H9 (cell line): Measurements from ENCODE around the gene UGT1A6. TPM values are rescaled to one million over a fixed set of nuclear protein-coding genes. Genes with fewer than 3 reads are reported as not detected.

Experiments
- DNase-seq: peaks from one replicate; pipeline ENCODE4 v3.0.0-alpha.2; 2017
- H2AFZ ChIP-seq: one replicate; pipeline ENCODE4 v1.6.1; 2013; ENCODE audit warnings: mild to moderate bottlenecking, low read length, control low read depth, moderate library complexity
- H2AK5ac ChIP-seq: 2 replicates; pipeline ENCODE4 v1.6.1; 2013; ENCODE audit warnings: low read length, control low read depth, mixed read lengths; ENCODE audit not compliant: insufficient read length
- H2BK120ac ChIP-seq: one replicate; pipeline ENCODE4 v1.6.1; 2013; ENCODE audit warnings: low read depth, mild to moderate bottlenecking, low read length, control low read depth, inconsistent platforms; ENCODE audit not compliant: poor library complexity, severe bottlenecking
- H2BK12ac ChIP-seq: 2 replicates; pipeline ENCODE4 v1.6.1; 2013; ENCODE audit warnings: low read length, control low read depth, mixed read lengths, low read depth; ENCODE audit not compliant: insufficient read length
- H2BK15ac ChIP-seq: 2 replicates; pipeline ENCODE4 v1.6.1; 2013; ENCODE audit warnings: low read depth, low read length, control low read depth
- H2BK20ac ChIP-seq: one replicate; pipeline ENCODE4 v1.6.1; 2013; ENCODE audit warnings: low read depth, mild to moderate bottlenecking, low read length, control low read depth, inconsistent platforms; ENCODE audit not compliant: poor library complexity, severe bottlenecking
- H2BK5ac ChIP-seq: 2 replicates; pipeline ENCODE4 v1.6.1; 2013; ENCODE audit warnings: low read length, control low read depth, mixed read lengths; ENCODE audit not compliant: insufficient read length
- H3K14ac ChIP-seq: 2 replicates; pipeline ENCODE4 v1.6.1; 2013; ENCODE audit warnings: low read length, control low read depth; ENCODE audit not compliant: insufficient read depth
- H3K18ac ChIP-seq: 2 replicates; pipeline ENCODE4 v1.6.1; 2013; ENCODE audit warnings: low read depth, mild to moderate bottlenecking, mixed read lengths, low read length, control low read depth; ENCODE audit not compliant: insufficient read length
- H3K23ac ChIP-seq: 2 replicates; pipeline ENCODE4 v1.6.1; 2013; ENCODE audit warnings: low read length, control low read depth, mixed read lengths, low read depth; ENCODE audit not compliant: insufficient read length
- H3K23me2 ChIP-seq: 2 replicates; pipeline ENCODE4 v1.6.1; 2013; ENCODE audit warnings: low read depth, mild to moderate bottlenecking, mixed read lengths, low read length, control low read depth; ENCODE audit not compliant: insufficient read length, poor library complexity, severe bottlenecking
- H3K27ac ChIP-seq: 2 replicates; pipeline ENCODE4 v1.5.1; 2013; ENCODE audit warnings: low read length, control low read depth, mixed read lengths, low read depth; ENCODE audit not compliant: insufficient read length
- H3K27me3 ChIP-seq: 2 replicates; pipeline ENCODE4 v1.6.1; 2013; ENCODE audit warnings: low read length, control low read depth, inconsistent platforms; ENCODE audit not compliant: insufficient read depth
- H3K4ac ChIP-seq: 2 replicates; pipeline ENCODE4 v1.6.1; 2013; ENCODE audit warnings: low read depth, mild to moderate bottlenecking, control low read depth, inconsistent platforms, low read length, moderate library complexity
- H3K4me1 ChIP-seq: 2 replicates; pipeline ENCODE4 v1.6.1; 2013; ENCODE audit warnings: low read length, control low read depth, inconsistent platforms; ENCODE audit not compliant: insufficient read depth
- H3K4me2 ChIP-seq: 2 replicates; pipeline ENCODE4 v1.6.1; 2013; ENCODE audit warnings: low read length, control low read depth, mixed read lengths; ENCODE audit not compliant: insufficient read length, insufficient read depth
- H3K56ac ChIP-seq: 2 replicates; pipeline ENCODE4 v1.6.1; 2013; ENCODE audit warnings: low read depth, mild to moderate bottlenecking, mixed read lengths, low read length, control low read depth; ENCODE audit not compliant: insufficient read length
- H3K79me1 ChIP-seq: 2 replicates; pipeline ENCODE4 v1.6.1; 2013; ENCODE audit warnings: low read depth, mild to moderate bottlenecking, moderate library complexity, low read length, control low read depth, inconsistent platforms; ENCODE audit not compliant: insufficient read depth, poor library complexity, severe bottlenecking
- H3K79me2 ChIP-seq: 2 replicates; pipeline ENCODE4 v1.6.1; 2013; ENCODE audit warnings: low read length, control low read depth, inconsistent platforms; ENCODE audit not compliant: insufficient read depth
- H3K9ac ChIP-seq: 2 replicates; pipeline ENCODE4 v1.6.1; 2013; ENCODE audit warnings: low read length, control low read depth, mixed read lengths; ENCODE audit not compliant: insufficient read length; ENCODE audit errors: extremely low read depth
- H3K9me3 ChIP-seq: one replicate; pipeline ENCODE4 v1.6.1; 2013; ENCODE audit warnings: low read depth, low read length, inconsistent platforms; ENCODE audit not compliant: control insufficient read depth
- H3T11ph ChIP-seq: one replicate; pipeline ENCODE4 v1.6.1; 2013; ENCODE audit warnings: mild to moderate bottlenecking, low read length, control low read depth, inconsistent platforms
- H4K20me1 ChIP-seq: one replicate; pipeline ENCODE4 v1.6.1; 2013; ENCODE audit not compliant: control insufficient read depth, insufficient read length, insufficient read depth
- H4K5ac ChIP-seq: 2 replicates; pipeline ENCODE4 v1.6.1; 2013; ENCODE audit warnings: low read depth, mild to moderate bottlenecking, mixed read lengths, low read length, control low read depth; ENCODE audit not compliant: insufficient read length
- H4K8ac ChIP-seq: replicated peaks from 2 replicates; pipeline ENCODE4 v1.6.1; 2013; ENCODE audit warnings: low read length, control low read depth, mixed read lengths, low read depth; ENCODE audit not compliant: insufficient read length
- H4K91ac ChIP-seq: 2 replicates; pipeline ENCODE4 v1.6.1; 2013; ENCODE audit warnings: low read depth, mild to moderate bottlenecking, moderate library complexity, mixed read lengths, low read length, control low read depth; ENCODE audit not compliant: insufficient read length
- H3K27ac Mint-ChIP-seq, 3 experiments: 2 replicates in 2 of 3; 3 replicates in 1 of 3; pipeline ENCODE4 v1.8.0; 2020 to 2021; ENCODE audit warnings: mixed read lengths in 3 of 3, mild to moderate bottlenecking in 1 of 3, moderate library complexity in 1 of 3
- H3K27me3 Mint-ChIP-seq: 2 replicates; pipeline ENCODE4 v1.8.0; 2021; ENCODE audit warnings: low read depth, mild to moderate bottlenecking, moderate library complexity, mixed read lengths
- H3K36me3 Mint-ChIP-seq, 3 experiments: 2 replicates in 2 of 3; 3 replicates in 1 of 3; pipeline ENCODE4 v1.8.0; 2020 to 2021; ENCODE audit warnings: low read depth in 3 of 3, mixed read lengths in 3 of 3; ENCODE audit not compliant: insufficient read depth in 1 of 3
- H3K4me1 Mint-ChIP-seq, 2 experiments: 2 replicates each; pipeline ENCODE4 v1.8.0; 2020; ENCODE audit warnings: mixed read lengths in 2 of 2
- H3K4me3 Mint-ChIP-seq, 2 experiments: 2 replicates in 1 of 2; 3 replicates in 1 of 2; pipeline ENCODE4 v1.8.0; 2020 to 2021; ENCODE audit warnings: mild to moderate bottlenecking in 2 of 2, mixed read lengths in 2 of 2, moderate library complexity in 1 of 2
- H3K9me3 Mint-ChIP-seq, 2 experiments: 2 replicates in 1 of 2; 3 replicates in 1 of 2; pipeline ENCODE4 v1.8.0; 2020; ENCODE audit warnings: mild to moderate bottlenecking in 2 of 2, mixed read lengths in 2 of 2, moderate library complexity in 1 of 2
- CTCF ChIP-seq: fragments of 200-600 bp; sonication (generic); conservative IDR thresholded peaks from 3 replicates; pipeline ENCODE4 v1.8.0; 2021; ENCODE audit warnings: antibody characterized with exemption, mild to moderate bottlenecking
- WGBS: extraction: QIAGEN DNeasy Blood & Tissue Kit; methylation state at CpG from one replicate; pipeline ENCODE4 v1.1.7; 2013; ENCODE audit warnings: missing lambda C conversion rate, low lambda C conversion rate, mixed read lengths; ENCODE audit not compliant: insufficient read length; ENCODE audit errors: extremely low coverage; 5-methylcytosine and 5-hydroxymethylcytosine counted together
- total RNA-seq: library from RNA; stranded (reverse); gene quantifications from 2 replicates; pipeline ENCODE4 v1.2.1, GENCODE V29; 2021

The UGT1A6 gene
- total RNA-seq, 1 experiment from 2014 or later, result not detected

GRCh38 chr2:233816771-233817170 lies 124.1 kb downstream of the UGT1A6 start:
- Histone ChIP-seq H3K9ac (no peak overlapping the region), H3K23ac (no peak overlapping the region), H4K91ac (no peak overlapping the region), H2BK12ac (no peak overlapping the region), H3K79me1 (no peaks in the 10 kb centered on the region), H3K18ac (no peak overlapping the region), H4K20me1 (no peaks in the 10 kb centered on the region), H3K4me1 (no peaks in the 10 kb centered on the region), H3T11ph (no peak overlapping the region), H2AFZ (no peak overlapping the region), H3K27ac (no peak overlapping the region), H2BK20ac (no peak overlapping the region), H3K9me3 (no peaks in the 10 kb centered on the region), H2BK5ac (no peak overlapping the region), H4K8ac (no peak overlapping the region), H3K4ac (no peak overlapping the region), H2BK15ac (no peak overlapping the region), H2BK120ac (no peak overlapping the region), H2AK5ac (no peak overlapping the region), H3K79me2 (no peaks in the 10 kb centered on the region), H4K5ac (no peak overlapping the region), H3K14ac (no peak overlapping the region), H3K4me2 (no peak overlapping the region), H3K27me3 (no peaks in the 10 kb centered on the region), H3K23me2 (no peaks in the 10 kb centered on the region), H3K56ac (no peak overlapping the region)
- DNase-seq, result no peak
- Mint-ChIP-seq H3K27me3 (peaks cover 7% of the 10 kb centered on the region), H3K9me3 (no peaks in the 10 kb centered on the region; a peak in 1 of 5 replicates), H3K4me1 (no peaks in the 10 kb centered on the region), H3K4me3 (no peak overlapping the region), H3K36me3 (no peaks in the 10 kb centered on the region), H3K27ac (no peak overlapping the region)
- no CpG with 5 or more reads among the region's 4 CpGs for WGBS
- TF ChIP-seq CTCF, result no peak
